Testis (tissue), 3 donors: ENCODE measurements around the gene DOK1. TPM values are rescaled to one million over a fixed set of nuclear protein-coding genes. Genes with fewer than 3 reads are reported as not detected.

ENCODE experiments used
- DNase-seq: peaks from one replicate; pipeline ENCODE4 v3.0.0-alpha.2; 2019
- H3K27ac ChIP-seq, 2 donors: fragments of 200-600 bp; sonication (generic); one replicate each; pipeline ENCODE4 v1.5.1; 2019
- H3K27me3 ChIP-seq: fragments of 200-600 bp; sonication (generic); one replicate; pipeline ENCODE4 v1.5.1; 2019
- H3K36me3 ChIP-seq: fragments of 200-600 bp; sonication (generic); one replicate; pipeline ENCODE4 v1.5.1; 2017; ENCODE audit warnings: low read depth; ENCODE audit errors: missing control alignments
- H3K4me1 ChIP-seq: fragments of 200-600 bp; sonication (generic); one replicate; pipeline ENCODE4 v1.5.1; 2019
- H3K4me3 ChIP-seq, 2 donors: fragments of 200-600 bp; sonication (generic); one replicate each; pipeline ENCODE4 v1.5.1; 2017 to 2019
- H3K9me3 ChIP-seq: fragments of 200-600 bp; sonication (generic); one replicate; pipeline ENCODE4 v1.5.1; 2017
- POLR2A ChIP-seq: fragments of 450-650 bp; IDR thresholded peaks from one replicate; pipeline ENCODE4 v1.6.1; 2017; ENCODE audit warnings: antibody characterized with exemption, mild to moderate bottlenecking, moderate library complexity
- WGBS, 2 donors: methylation state at CpG; one replicate each; pipeline ENCODE4 v1.1.5; 2018; 5-methylcytosine and 5-hydroxymethylcytosine counted together
- intact Hi-C: fragments of 100-400 bp; cut with DNase I; formaldehyde crosslinking; loops from one replicate; pipeline ENCODE4 v1.15.1; 2023; ENCODE audit warnings: low total_unique reads
- polyA plus RNA-seq: library from polyadenylated mRNA; stranded (reverse); fragments of 350-450 nt; fragmentation: Illumina TruSeq; extraction: RNeasy Lipid Tissue Mini Kit (QIAGEN cat#74804); gene quantifications from one replicate; pipeline ENCODE4 v1.2.3, GENCODE V29; 2014; ENCODE audit warnings: low read depth, low replicate concordance; ENCODE audit not compliant: insufficient read depth
- total RNA-seq, 2 donors: library from RNA; depleted of rRNA; stranded (reverse); fragments of >200 nt; gene quantifications; one replicate each; pipeline ENCODE4 v1.2.3, GENCODE V29; 2016
- TF ChIP-seq, protein P1 (sequence below), 3 experiments: fragments of 450-650 bp in 2 of 3; fragments of 200-600 bp in 1 of 3; sonication (generic) in 1 of 3; IDR thresholded peaks; one replicate each; pipeline ENCODE4 v1.5.1; 2016 to 2019; ENCODE audit warnings: antibody characterized with exemption in 3 of 3, mild to moderate bottlenecking in 2 of 3, moderate library complexity in 1 of 3

Gene DOK1
- total and polyA plus RNA-seq, 3 donors from 2014 or later = 9.3 to 19.3 (median 11.2) TPM

DNA sequence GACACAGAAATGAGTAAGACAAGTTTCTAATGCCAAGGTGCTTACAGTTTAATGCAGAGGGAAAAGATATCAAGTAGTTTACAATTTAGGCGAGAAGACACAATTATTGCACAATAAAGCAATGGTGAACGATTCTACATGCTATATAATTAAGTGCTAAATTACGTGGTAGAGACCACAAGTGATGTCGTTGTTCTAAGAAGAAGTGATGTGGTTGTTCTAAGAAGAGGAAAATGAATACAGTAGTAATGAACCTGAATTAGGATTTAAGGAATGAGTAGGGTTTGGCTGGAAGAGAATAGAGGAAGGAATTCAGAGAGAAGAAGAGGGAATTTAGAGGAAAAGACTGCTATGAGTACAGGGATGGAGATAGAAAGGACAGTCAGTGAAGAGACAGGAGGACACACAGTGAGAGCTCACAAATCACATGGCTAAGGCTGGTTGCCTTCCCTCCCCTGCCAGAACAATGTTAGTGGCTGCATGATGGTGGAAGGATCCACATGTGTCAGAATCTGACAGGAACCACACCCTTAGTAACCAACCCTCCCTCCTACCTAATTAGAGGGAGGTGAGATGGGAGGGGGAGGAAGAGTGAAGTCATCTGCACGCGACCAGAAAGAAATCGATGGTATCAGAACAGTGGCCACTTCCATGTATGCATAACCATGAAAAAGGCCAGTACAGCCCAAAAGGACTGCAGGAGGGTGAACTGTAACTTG lies 48.9 kb downstream of the DOK1 start:
- H3K27me3 ChIP-seq = no peaks in the 10 kb centered on the region
- 80 to 82% methylated on average over 7 of the region's 7 CpGs for WGBS, 2 donors
- no peak for DNase-seq
- no peaks in the 10 kb centered on the region for H3K4me1 ChIP-seq
- no peaks in the 10 kb centered on the region for H3K9me3 ChIP-seq
- H3K27ac ChIP-seq = no peak overlapping the region
- intact Hi-C loops = no loop called here
- H3K4me3 ChIP-seq = no peak overlapping the region
- no peaks in the 10 kb centered on the region for H3K36me3 ChIP-seq
- TF ChIP-seq, protein P1, sequence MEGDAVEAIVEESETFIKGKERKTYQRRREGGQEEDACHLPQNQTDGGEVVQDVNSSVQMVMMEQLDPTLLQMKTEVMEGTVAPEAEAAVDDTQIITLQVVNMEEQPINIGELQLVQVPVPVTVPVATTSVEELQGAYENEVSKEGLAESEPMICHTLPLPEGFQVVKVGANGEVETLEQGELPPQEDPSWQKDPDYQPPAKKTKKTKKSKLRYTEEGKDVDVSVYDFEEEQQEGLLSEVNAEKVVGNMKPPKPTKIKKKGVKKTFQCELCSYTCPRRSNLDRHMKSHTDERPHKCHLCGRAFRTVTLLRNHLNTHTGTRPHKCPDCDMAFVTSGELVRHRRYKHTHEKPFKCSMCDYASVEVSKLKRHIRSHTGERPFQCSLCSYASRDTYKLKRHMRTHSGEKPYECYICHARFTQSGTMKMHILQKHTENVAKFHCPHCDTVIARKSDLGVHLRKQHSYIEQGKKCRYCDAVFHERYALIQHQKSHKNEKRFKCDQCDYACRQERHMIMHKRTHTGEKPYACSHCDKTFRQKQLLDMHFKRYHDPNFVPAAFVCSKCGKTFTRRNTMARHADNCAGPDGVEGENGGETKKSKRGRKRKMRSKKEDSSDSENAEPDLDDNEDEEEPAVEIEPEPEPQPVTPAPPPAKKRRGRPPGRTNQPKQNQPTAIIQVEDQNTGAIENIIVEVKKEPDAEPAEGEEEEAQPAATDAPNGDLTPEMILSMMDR (IDR thresholded peaks at IDR 0.05) = no peak
- no peak for TF ChIP-seq POLR2A

DNA sequence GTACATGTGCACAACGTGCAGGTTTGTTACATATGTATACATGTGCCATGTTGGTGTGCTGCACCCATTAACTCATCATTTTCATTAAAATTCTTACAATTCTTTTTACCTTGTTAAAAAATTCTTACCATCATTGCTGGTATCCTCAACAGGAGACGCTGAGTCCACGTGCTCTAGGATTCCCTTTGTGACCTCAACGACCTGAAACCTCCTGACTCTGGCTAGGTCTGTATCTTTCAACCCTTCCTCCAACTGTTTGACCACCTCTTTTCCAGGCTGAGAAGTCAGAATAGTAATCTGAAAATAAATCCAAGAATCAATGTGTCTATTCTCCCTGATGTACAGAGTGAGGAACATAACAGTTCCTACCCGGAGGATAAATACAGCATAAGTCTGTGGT lies 52.4 kb downstream of the DOK1 start:
- intact Hi-C loops = no loop called here
- no peak for TF ChIP-seq POLR2A
- TF ChIP-seq, protein P1 (IDR thresholded peaks at IDR 0.05) = no peak
- no peaks in the 10 kb centered on the region for H3K4me1 ChIP-seq
- DNase-seq = no peak
- WGBS, 2 donors = 58 to 63% methylated on average over 5 of the region's 5 CpGs
- no peaks in the 10 kb centered on the region for H3K27me3 ChIP-seq
- H3K9me3 ChIP-seq = no peaks in the 10 kb centered on the region
- H3K27ac ChIP-seq = no peak overlapping the region
- H3K4me3 ChIP-seq = no peak overlapping the region
- no peaks in the 10 kb centered on the region for H3K36me3 ChIP-seq

Other genes starting within 250 kb of the DOK1 start
- 100 to 1,000 TPM; 113 to 188 TPM for gene SLC4A5, start 211.3 kb upstream of the DOK1 start, total RNA-seq
- 40.3 TPM for gene SLC4A5, start 211.3 kb upstream of the DOK1 start, polyA plus RNA-seq
- gene DCTN1, start 174.4 kb upstream of the DOK1 start, total RNA-seq = 100 to 1,000 TPM; 321 to 403 TPM
- 277 TPM for gene DCTN1, start 174.4 kb upstream of the DOK1 start, polyA plus RNA-seq
- gene C2orf81, start 133.1 kb upstream of the DOK1 start, total RNA-seq = 10 to 100 TPM; 10.4 to 15.7 TPM
- 23.1 TPM for gene C2orf81, start 133.1 kb upstream of the DOK1 start, polyA plus RNA-seq
- gene WDR54, start 133.0 kb upstream of the DOK1 start, total RNA-seq = 10 to 100 TPM; 27.5 to 31.7 TPM
- 90.6 TPM for gene WDR54, start 133.0 kb upstream of the DOK1 start, polyA plus RNA-seq
- gene RTKN, start 112.8 kb upstream of the DOK1 start, total RNA-seq = 10 to 100 TPM; 11.1 to 12.8 TPM
- 8.8 TPM for gene RTKN, start 112.8 kb upstream of the DOK1 start, polyA plus RNA-seq
- 10 to 100 TPM; 23.1 to 27.9 TPM for gene INO80B, start 99.6 kb upstream of the DOK1 start, total RNA-seq
- 59.3 TPM for gene INO80B, start 99.6 kb upstream of the DOK1 start, polyA plus RNA-seq
- 10 to 100 TPM; 73.8 to 84.3 TPM for gene WBP1, start 96.3 kb upstream of the DOK1 start, total RNA-seq
- gene WBP1, start 96.3 kb upstream of the DOK1 start, polyA plus RNA-seq = 80.8 TPM
- 10 to 100 TPM; 44.8 to 45.7 TPM for gene MOGS, start 89.3 kb upstream of the DOK1 start, total RNA-seq
- gene MOGS, start 89.3 kb upstream of the DOK1 start, polyA plus RNA-seq = 41.3 TPM
- gene MRPL53, start 82.0 kb upstream of the DOK1 start, total RNA-seq = 10 to 100 TPM; 23.6 to 46.0 TPM
- 64.8 TPM for gene MRPL53, start 82.0 kb upstream of the DOK1 start, polyA plus RNA-seq
- gene CCDC142, start 71.7 kb upstream of the DOK1 start, total RNA-seq = 10 to 100 TPM; 29.4 to 30.2 TPM
- gene CCDC142, start 71.7 kb upstream of the DOK1 start, polyA plus RNA-seq = 15.5 TPM
- gene TTC31, start 71.6 kb upstream of the DOK1 start, total RNA-seq = 10 to 100 TPM; 30.1 to 36.2 TPM
- gene TTC31, start 71.6 kb upstream of the DOK1 start, polyA plus RNA-seq = 19.6 TPM
- 1 to 10 TPM in 1 of 2 donors, not detected in 1; 1.4 TPM for gene LBX2, start 55.1 kb upstream of the DOK1 start, total RNA-seq
- gene LBX2, start 55.1 kb upstream of the DOK1 start, polyA plus RNA-seq = 0.33 TPM
- 10 to 100 TPM; 17.0 to 20.1 TPM for gene PCGF1, start 47.0 kb upstream of the DOK1 start, total RNA-seq
- gene PCGF1, start 47.0 kb upstream of the DOK1 start, polyA plus RNA-seq = 25.3 TPM
- gene TLX2, start 40.3 kb upstream of the DOK1 start, total RNA-seq = 1 to 10 TPM; 1.3 to 4.5 TPM
- 1.1 TPM for gene TLX2, start 40.3 kb upstream of the DOK1 start, polyA plus RNA-seq
- gene DQX1, start 28.5 kb upstream of the DOK1 start, total RNA-seq = under 1 TPM in 1 of 2 donors, not detected in 1; 0.43 TPM
- gene DQX1, start 28.5 kb upstream of the DOK1 start, polyA plus RNA-seq = 0.86 TPM
- 100 to 1,000 TPM; 141 to 169 TPM for gene AUP1, start 25.0 kb upstream of the DOK1 start, total RNA-seq
- 107 TPM for gene AUP1, start 25.0 kb upstream of the DOK1 start, polyA plus RNA-seq
- gene HTRA2, start 24.8 kb upstream of the DOK1 start, total RNA-seq = 10 to 100 TPM; 36.5 to 46.8 TPM
- 45.8 TPM for gene HTRA2, start 24.8 kb upstream of the DOK1 start, polyA plus RNA-seq
- gene LOXL3, start 778 bp upstream of the DOK1 start, total RNA-seq = 10 to 100 TPM; 13.1 to 15.2 TPM
- gene LOXL3, start 778 bp upstream of the DOK1 start, polyA plus RNA-seq = 10.5 TPM
- 10 to 100 TPM; 11.7 to 14.0 TPM for gene M1AP, start 93.6 kb downstream of the DOK1 start, total RNA-seq
- 21.4 TPM for gene M1AP, start 93.6 kb downstream of the DOK1 start, polyA plus RNA-seq
- 10 to 100 TPM; 13.3 to 14.3 TPM for gene SEMA4F, start 99.5 kb downstream of the DOK1 start, total RNA-seq
- 9.1 TPM for gene SEMA4F, start 99.5 kb downstream of the DOK1 start, polyA plus RNA-seq